Peyer's patch (tissue), 4 donors: ENCODE results near the gene NEUROG2.

Experiments used
- POLR2A ChIP-seq, 2 donors: fragments of 450-650 bp; IDR thresholded peaks; one replicate each; pipeline ENCODE4 v1.5.1; 2017; ENCODE audit warnings: antibody characterized with exemption in 2 of 2, mild to moderate bottlenecking in 2 of 2, moderate library complexity in 2 of 2
- TF ChIP-seq, protein P1 (sequence below), 6 experiments: fragments of 450-650 bp in 4 of 6; fragments of 200-600 bp in 2 of 6; sonication (generic) in 1 of 6; IDR thresholded peaks; one replicate each; pipeline ENCODE4 v1.5.1; 2017 to 2019; ENCODE audit warnings: antibody characterized with exemption in 6 of 6, mild to moderate bottlenecking in 3 of 6, moderate library complexity in 1 of 6

GRCh38 chr4:112559053-112559452 lies 43.1 kb upstream of the NEUROG2 start:
- TF ChIP-seq, protein P1, sequence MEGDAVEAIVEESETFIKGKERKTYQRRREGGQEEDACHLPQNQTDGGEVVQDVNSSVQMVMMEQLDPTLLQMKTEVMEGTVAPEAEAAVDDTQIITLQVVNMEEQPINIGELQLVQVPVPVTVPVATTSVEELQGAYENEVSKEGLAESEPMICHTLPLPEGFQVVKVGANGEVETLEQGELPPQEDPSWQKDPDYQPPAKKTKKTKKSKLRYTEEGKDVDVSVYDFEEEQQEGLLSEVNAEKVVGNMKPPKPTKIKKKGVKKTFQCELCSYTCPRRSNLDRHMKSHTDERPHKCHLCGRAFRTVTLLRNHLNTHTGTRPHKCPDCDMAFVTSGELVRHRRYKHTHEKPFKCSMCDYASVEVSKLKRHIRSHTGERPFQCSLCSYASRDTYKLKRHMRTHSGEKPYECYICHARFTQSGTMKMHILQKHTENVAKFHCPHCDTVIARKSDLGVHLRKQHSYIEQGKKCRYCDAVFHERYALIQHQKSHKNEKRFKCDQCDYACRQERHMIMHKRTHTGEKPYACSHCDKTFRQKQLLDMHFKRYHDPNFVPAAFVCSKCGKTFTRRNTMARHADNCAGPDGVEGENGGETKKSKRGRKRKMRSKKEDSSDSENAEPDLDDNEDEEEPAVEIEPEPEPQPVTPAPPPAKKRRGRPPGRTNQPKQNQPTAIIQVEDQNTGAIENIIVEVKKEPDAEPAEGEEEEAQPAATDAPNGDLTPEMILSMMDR (IDR thresholded peaks at IDR 0.05) = no peak
- TF ChIP-seq POLR2A (IDR thresholded peaks at IDR 0.05) = no peak
